Panc1 (cell line): ENCODE results near the gene CACNA1C.

Source experiments
- POLR2AphosphoS5 ChIP-seq: IDR thresholded peaks from 2 replicates; pipeline ENCODE4 v1.6.1; 2012; ENCODE audit warnings: mild to moderate bottlenecking, low read depth, low read length, moderate library complexity
- REST ChIP-seq, 2 experiments: IDR thresholded peaks; 2 replicates each; pipeline ENCODE4 v1.6.1; 2011 to 2012; ENCODE audit warnings: low read depth in 2 of 2, control low read depth in 1 of 2, low read length in 1 of 2, mild to moderate bottlenecking in 1 of 2, moderate library complexity in 1 of 2; ENCODE audit not compliant: insufficient read depth in 1 of 2
- TF ChIP-seq, protein P1 (sequence below): fragments of 450-650 bp; IDR thresholded peaks from 2 replicates; pipeline ENCODE4 v1.5.1; 2017; ENCODE audit warnings: mild to moderate bottlenecking

GRCh38 chr12:2287589-2287988 is 234.8 kb downstream of the CACNA1C start:
- TF ChIP-seq, protein P1, sequence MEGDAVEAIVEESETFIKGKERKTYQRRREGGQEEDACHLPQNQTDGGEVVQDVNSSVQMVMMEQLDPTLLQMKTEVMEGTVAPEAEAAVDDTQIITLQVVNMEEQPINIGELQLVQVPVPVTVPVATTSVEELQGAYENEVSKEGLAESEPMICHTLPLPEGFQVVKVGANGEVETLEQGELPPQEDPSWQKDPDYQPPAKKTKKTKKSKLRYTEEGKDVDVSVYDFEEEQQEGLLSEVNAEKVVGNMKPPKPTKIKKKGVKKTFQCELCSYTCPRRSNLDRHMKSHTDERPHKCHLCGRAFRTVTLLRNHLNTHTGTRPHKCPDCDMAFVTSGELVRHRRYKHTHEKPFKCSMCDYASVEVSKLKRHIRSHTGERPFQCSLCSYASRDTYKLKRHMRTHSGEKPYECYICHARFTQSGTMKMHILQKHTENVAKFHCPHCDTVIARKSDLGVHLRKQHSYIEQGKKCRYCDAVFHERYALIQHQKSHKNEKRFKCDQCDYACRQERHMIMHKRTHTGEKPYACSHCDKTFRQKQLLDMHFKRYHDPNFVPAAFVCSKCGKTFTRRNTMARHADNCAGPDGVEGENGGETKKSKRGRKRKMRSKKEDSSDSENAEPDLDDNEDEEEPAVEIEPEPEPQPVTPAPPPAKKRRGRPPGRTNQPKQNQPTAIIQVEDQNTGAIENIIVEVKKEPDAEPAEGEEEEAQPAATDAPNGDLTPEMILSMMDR = no peak
- TF ChIP-seq REST (IDR thresholded peaks at IDR 0.05; ENCODE audit: insufficient read depth in 1 of 2, low read depth in 2 of 2, low read length in 1 of 2) (no peak), POLR2AphosphoS5 (no peak)
